Suppressor macrophage (primary cell): Measurements from ENCODE around the gene ZNF462.
"Not testable (repeated sequence)": the region's sequence is repeated elsewhere in the genome, so short reads cannot be mapped to it uniquely, and the experiment has no call there.

Source experiments
- DNase-seq, 4 experiments: peaks; one replicate each; pipeline ENCODE4 v3.0.0-alpha.2; 2020 to 2022

Gene ZNF462

DNA sequence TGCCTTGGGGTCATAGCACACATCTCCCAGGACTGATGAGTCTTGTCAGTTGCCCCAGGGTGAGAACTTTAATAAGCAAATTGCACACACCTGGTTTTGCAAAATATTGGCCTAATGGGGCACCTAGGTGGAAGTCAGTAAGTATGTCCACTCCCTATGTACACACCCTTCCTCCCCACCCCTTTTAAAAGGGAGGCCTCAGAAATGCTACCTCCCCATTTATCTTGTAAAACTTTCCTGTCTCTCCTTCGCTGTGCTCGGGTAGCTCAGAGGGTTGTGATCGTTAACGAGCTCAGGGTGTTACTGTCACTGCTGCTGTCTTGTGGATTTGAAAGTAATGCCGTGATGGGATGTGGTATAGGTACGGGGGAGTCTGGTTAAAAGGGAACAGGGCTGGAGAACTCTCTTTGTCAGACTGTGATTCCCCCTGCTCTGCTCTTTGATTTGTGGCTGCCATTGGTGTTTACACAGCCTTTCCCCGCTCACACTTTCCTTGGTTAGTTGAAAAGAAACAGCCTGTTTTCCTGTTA is 26.2 kb downstream of the ZNF462 start:
- DNase-seq = no peak

DNA sequence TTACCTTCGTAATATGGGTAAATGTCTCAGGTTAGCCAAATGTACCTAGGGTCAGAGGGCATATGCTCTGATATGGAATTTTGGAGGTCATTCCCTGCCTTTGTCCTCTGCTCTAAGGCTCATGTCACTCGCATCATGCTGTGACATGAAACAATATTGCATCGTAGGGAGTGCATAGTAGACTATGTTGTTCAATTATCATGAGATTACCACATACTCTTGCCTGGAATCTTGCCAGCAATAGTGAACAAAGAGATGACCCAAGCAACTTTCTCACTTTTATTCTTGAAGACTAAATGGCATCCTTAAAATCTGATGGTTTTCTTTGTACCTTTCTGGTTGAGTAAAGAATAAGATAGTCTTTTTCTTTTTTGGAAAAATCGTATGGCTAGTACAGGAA is 27.6 kb downstream of the ZNF462 start:
- DNase-seq = peak in 2 of 4 experiments; percentile 51 to 59

- no peak for DNase-seq
Measured at GRCh38 chr9:106891286-106891685, 28.3 kb downstream of the ZNF462 start.

DNA sequence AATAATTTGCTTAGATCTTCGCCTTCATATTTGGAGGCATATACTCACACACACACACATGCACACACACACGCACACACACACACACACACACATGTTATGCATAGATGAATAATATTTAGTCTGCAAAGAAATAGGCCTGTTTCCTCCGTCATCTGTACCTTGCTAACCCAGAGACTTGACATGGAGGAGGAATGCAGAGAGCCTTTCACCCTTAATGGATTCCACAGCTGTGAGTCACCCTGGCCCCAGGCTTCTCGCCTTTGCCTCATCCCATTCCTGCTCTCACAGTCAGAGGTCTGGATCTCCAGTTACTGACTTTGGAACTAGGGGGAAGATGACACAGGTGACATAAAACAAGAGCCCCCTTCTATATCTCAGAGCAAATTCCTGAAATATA is 29.7 kb downstream of the ZNF462 start:
- peak in 1 of 4 experiments; percentile 12 for DNase-seq

- DNase-seq = peak; percentile 78 to 95 (median 84)
Measured at GRCh38 chr9:106893088-106893487, 30.1 kb downstream of the ZNF462 start.

- no peak for DNase-seq
Measured at GRCh38 chr9:106896695-106897094, 33.7 kb downstream of the ZNF462 start.

DNA sequence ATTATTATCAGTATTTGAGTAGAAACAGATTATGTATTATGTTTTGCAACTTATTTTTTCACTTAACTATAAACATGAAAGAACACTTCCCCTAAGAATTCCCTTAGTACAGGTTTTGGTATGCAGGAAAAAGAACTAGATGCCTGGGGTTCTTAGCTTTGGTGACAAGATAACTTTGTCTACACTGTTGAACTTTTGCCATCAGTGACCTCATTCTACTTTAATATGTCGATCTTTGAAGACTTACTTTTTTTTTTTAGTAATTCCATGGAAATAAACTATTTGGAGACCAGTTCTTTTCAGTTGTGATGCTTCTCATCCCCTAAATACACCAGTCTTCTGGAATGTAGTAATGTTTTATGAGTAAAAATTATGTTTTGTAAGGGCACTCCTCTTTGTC is 34.3 kb downstream of the ZNF462 start:
- no peak for DNase-seq

DNA sequence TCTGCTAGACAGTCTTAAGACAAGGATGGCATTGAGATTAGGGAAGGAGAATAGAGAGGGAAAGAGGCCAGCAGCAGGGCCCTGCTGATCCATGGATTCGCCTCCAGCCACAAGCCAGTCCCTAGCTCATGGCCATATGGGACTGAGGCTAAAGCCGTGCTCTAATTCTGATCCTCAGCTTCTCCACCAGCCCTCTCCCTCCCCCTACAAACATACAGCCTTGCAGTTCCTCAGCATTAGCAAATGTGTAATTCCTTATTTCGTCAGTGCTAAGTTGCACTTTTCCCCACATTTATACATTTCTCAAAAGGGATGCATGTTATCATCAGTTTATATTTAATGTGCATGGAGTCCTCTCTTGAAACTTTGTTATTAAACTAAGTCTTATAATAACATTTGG is 34.8 kb downstream of the ZNF462 start:
- DNase-seq = peak in 3 of 4 experiments; percentile 24 to 50 (median 46)

DNA sequence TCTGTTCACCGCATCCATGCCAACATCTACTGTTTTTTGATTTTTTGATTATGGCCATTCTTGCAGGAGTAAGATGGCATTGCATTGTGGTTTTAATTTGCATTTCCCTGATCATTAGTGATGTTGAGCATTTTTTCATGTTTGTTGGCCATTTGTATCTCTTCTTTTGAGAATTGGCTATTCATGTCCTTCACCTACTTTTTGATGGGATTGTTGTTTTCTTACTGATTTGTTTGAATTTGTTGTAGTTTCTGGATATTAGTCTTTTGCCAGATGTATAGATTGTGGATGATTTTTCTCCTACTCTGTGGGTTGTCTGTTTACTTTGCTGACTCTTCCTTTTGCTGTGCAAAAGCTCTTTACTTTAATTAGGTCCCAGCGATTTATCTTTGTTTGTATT is 37.6 kb downstream of the ZNF462 start:
- DNase-seq = not testable (repeated sequence)

- no peak for DNase-seq
Measured at GRCh38 chr9:106906129-106906528, 43.2 kb downstream of the ZNF462 start.

DNA sequence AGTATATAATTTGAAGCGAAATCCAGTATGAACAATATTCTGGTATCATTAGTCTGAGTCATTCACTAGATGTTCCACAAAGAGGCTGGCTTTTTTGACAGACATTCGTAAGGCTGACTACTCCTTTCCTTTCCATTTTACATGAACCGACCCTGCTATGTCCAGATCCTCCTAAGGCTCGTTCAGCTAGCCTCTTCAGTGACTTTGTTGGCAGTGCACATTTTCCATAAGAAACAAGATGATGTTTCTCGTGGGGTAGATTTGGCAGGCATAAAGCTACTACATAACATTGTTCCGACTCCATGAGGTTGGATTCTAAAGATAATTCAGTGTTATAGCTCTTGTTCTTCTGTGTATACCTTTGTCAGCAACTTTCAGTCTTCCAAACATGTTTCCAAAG is 49.0 kb downstream of the ZNF462 start:
- no peak for DNase-seq

- no peak for DNase-seq
Measured at GRCh38 chr9:106913276-106913675, 50.3 kb downstream of the ZNF462 start.

GRCh38 chr9:106915851-106916250 is 52.9 kb downstream of the ZNF462 start:
- no peak for DNase-seq

- peak in 1 of 4 experiments; percentile 16 for DNase-seq
Measured at GRCh38 chr9:106916466-106917235, 53.7 kb downstream of the ZNF462 start.

GRCh38 chr9:106918825-106919509 is 56.0 kb downstream of the ZNF462 start:
- no peak for DNase-seq

DNA sequence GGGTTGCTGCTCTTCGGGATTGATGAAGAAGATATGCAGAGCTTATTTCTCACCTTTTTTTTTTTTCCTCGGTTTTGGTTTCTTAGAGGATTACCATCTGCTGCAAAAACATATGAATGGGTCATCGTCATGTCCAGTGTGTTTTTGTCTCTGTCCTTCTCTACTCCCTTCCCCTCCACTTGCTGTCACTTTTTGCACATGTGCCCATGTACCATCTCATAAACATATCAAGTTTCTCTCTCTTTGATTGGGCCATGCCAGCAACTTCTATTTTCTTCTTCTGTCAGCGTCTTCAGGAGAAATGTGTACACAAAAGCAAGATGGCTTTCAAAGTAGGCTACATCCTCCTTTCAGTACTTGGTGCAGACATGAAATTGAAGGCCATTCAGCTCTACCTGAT is 57.1 kb downstream of the ZNF462 start:
- DNase-seq = no peak

DNA sequence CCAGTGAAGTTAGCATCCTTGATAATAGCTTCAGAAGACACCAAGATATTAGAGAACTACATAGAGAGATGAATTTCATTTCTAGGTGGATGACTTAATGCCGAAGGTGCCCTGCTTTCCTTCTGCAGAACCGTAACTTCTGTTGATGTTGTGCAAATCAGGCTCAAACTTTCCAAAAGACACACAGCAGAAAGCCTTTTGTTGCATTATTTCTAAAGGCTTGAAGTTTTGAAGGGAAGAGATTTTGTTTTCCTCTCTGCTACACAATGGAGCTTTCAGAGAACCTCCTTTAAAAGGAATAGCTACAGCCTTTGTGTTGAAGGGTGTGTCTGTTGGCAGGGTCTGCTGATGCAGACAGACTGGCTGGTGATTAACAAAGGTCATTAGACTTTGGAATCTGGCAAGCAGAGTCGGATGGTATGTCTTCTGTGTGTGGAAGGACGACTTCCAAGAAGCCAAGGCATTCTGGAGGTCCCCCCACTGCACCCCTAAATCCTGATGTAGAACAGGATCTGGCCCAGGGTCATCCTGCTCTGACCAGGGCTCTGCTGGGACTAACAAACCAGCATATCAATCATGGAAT is 57.8 kb downstream of the ZNF462 start:
- DNase-seq = no peak

- DNase-seq = no peak
Measured at GRCh38 chr9:106921341-106921899, 58.5 kb downstream of the ZNF462 start.

DNA sequence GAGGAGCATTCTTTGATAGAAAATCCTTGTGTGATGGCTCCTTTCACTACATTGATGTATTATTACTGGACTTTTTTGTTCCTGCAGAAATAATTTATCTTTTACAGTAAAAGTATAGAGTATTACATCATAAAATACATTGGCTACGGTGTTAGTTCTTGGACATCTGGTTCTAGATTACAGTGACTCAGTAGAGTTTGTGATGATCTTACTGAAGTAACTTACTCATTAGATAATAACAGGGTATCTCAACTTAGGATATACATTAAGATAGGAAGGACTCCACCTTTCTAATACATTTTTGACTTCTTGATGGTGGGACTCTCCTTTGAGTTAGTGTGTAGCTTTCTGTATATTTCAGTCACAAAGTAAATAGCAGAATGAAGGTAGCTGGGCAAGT is 59.1 kb downstream of the ZNF462 start:
- DNase-seq = no peak

DNA sequence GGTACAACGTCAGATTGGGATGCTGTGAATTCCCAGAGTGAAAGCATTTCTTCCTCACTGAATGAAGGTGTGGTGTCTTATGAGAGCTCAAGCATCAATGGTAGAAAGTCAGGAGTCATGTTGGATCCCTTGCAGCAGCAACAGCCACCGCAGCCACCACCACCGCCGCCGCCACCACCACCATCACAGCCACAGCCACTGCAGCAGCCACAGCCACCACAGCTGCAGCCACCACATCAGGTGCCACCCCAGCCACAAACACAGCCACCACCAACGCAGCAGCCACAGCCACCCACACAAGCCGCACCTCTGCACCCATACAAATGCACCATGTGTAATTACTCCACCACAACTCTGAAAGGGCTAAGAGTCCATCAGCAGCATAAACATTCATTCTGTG is 62.4 kb downstream of the ZNF462 start:
- no peak for DNase-seq

- no peak for DNase-seq
Measured at GRCh38 chr9:106927916-106928315, 65.0 kb downstream of the ZNF462 start.

GRCh38 chr9:106928350-106928749 is 65.4 kb downstream of the ZNF462 start:
- DNase-seq = no peak

DNA sequence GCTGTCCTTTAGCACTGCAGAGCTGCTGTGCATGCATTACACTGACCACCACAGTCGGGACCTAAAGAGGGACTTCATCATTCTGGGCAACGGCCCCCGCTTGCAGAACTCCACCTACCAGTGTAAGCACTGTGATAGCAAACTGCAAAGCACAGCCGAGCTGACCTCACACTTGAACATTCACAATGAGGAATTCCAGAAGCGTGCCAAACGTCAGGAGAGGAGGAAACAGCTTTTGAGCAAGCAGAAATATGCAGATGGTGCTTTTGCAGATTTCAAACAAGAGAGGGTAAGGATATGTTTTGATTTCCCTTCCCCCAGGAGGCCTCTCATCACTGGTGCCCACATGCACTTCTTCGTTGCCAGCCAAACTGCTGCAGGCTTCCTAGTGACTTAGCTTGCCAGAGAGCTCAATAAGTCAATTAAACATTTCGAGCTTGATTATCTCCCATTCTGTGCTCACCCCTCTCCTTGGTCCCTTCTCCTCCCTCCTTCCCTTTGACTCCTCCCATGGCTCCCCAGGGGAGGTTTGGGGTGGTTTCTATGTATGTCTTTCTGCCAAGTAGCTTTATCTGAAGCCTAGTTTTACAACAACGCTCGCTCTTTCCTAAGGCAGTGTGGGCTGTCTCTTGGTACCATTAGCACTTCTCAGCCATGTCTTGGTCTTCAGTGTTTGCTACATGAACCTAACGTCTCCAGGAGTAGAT is 66.7 kb downstream of the ZNF462 start:
- no peak for DNase-seq
